Colon (tissue), 2 donors: ENCODE results near the gene KCTD7.
"Not testable (repeated sequence)": the region's sequence is repeated elsewhere in the genome, so short reads cannot be mapped to it uniquely, and the experiment has no call there.

Source experiments
- FAIRE-seq: peaks from 2 replicates; lab custom pipeline; 2012; peaks lifted over from hg19 to GRCh38; lab: Jason Lieb, UNC
- donor health status: control.
- donor health status: control.

KCTD7 gene

GRCh38 chr7:66617295-66617694 lies 11.4 kb upstream of the KCTD7 start:
- no peak for FAIRE-seq

GRCh38 chr7:66619341-66619948 lies 9.2 kb upstream of the KCTD7 start:
- not testable (repeated sequence) for FAIRE-seq

GRCh38 chr7:66626331-66626934 lies 2.2 kb upstream of the KCTD7 start:
- no peak for FAIRE-seq

DNA sequence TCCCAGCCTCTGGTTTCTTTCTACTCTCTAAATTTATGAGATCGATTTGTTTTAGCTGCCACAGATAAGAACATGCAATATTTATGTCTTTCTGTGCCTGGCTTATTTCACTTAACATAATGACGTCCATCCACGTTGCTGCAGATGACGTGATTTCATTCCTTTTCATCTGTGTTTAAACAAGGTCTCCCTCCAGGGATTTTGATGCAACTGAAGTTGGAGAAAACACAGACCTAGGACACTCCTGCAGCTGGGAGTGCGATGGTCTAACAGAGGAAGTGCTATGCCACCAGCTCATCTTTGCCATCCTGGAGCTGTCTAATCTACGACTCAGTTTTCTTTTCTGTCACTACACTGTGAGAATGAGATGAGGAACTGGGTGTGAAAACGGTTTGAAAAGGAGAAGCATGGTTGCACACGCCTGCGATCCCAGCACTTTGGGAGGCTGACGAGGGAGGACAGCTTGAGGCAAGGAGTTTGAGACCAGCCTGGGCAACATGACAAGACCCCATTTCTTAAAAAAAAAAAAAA lies 1.5 kb upstream of the KCTD7 start:
- no peak for FAIRE-seq

GRCh38 chr7:66627881-66628360 lies 760 bp upstream of the KCTD7 start:
- no peak for FAIRE-seq

DNA sequence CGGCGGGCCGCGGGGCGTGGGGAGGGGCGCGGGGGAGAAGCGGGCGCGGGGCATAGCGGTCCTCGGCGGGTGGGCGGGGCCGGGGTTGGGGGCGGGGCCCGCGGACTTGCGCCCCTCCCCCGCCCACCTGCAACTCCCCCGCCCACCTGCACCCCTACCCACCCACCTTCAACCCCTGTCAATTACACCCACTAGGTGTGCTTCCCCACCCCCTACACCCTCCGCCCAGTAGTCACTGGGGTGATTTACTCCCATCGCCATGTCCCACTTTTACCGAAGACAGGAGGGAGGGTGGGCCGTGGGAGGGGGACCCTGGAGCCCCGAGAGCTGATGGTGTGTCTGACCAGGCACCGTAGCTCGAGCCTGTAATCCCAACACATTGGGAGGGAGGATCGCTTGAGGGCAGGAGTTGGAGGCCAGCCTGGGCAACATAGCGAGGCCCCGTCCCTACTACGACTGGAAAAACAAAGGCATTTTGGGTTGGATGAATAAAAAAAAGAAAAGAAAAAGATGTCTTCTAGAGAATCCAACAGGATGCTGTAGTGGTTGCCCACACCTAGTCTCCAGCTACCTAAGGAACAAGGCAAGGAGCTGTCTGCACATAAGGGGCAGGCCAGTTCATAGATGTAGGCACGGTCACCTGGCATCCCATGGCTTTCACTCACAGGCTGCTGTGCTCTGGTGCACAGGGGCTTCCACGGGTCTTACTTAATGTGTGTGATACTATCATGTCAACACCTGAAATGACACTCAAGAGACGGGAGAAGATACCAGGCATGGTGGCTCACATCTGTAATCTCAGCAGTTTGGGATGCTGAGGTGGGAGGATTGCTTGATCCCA lies 761 bp downstream of the KCTD7 start:
- no peak for FAIRE-seq

DNA sequence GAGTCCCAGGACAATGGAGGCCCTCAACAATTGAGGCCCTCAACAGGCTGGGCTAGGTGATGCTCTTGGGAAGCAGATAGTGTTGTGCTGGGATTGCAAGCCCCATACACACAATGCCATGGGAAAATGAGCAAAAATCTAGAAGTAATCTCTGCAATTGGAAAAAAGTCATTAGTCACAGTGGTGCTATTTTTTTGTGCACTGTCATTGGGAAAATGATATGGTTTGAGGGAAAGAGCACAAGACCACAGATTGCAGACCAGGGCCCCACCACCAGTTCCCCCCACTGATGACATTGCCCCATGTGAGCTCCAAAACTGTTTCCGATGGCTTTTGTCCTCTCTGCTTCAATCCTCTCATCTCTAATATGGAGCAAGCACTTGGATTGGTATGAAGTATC lies 1.9 kb downstream of the KCTD7 start:
- no peak for FAIRE-seq

- no peak for FAIRE-seq
Observed at GRCh38 chr7:66631471-66631870, 2.8 kb downstream of the KCTD7 start.

- no peak for FAIRE-seq
Observed at GRCh38 chr7:66634816-66635215, 6.1 kb downstream of the KCTD7 start.

DNA sequence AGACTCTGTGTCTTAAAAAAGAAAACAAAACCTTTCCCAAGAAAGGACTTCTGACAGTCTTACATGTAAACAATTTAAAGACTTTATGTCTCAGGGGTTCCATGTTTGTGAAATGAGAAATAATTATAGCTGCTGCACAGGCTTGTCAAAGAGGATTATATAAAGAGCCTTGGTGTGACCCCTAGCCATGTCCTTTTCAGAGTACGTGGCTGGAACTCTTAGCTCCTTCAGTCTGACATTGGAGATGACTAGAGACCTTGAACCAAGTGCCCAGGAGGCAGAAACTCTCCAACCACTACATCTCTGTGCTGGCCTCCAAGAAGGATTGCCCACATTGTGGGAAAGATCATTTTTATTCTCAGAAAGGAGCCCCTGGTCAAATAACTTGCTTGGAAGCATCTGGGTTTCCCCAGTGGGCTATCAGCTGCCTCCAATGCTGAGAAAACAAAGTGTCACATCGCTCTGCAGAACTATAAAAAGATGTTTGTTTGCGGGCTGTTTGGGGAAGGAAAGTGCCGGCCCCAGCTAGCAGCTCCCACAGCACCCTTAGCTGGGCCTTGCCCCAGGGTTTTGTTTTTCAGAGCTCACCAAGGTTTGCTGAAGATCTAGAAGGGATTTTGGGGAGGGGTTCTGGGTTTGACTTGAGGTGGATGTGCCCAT lies 6.8 kb downstream of the KCTD7 start:
- not testable (repeated sequence) for FAIRE-seq

GRCh38 chr7:66635982-66636546 lies 7.4 kb downstream of the KCTD7 start:
- FAIRE-seq, result not testable (repeated sequence)

DNA sequence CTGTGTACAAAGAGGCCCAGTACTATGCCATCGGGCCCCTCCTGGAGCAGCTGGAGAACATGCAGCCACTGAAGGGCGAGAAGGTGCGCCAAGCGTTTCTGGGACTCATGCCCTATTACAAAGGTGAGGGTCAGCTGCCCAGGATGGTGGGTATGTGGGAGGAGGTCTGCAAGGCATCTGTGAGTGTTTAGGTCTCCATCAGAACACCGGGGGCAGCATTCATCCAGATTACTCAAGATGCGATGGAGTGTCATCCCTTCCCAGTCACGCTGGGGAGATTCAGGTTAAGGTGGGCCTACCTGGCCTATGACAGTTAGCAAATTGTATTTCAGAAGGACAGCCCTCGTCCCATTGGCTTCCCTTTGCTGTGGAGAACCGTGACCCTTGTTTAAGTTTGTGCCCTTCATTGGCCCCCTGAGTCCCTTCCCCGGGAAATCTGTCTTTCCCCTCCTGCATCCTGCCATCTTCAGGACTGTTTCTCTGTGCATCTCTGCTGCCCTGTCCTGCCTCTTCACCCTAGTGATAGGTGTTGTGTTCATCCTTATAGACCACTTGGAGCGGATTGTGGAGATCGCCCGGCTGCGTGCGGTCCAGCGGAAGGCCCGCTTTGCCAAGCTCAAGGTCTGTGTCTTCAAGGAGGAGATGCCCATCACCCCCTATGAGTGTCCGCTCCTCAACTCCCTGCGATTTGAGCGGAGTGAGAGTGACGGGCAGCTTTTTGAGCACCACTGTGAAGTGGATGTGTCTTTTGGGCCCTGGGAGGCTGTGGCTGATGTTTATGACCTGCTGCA lies 9.8 kb downstream of the KCTD7 start:
- no peak for FAIRE-seq

- no peak for FAIRE-seq
Observed at GRCh38 chr7:66639773-66640172, 11.1 kb downstream of the KCTD7 start.

- FAIRE-seq, result no peak
Observed at GRCh38 chr7:66640802-66641525, 12.3 kb downstream of the KCTD7 start.

GRCh38 chr7:66641526-66641871 lies 12.8 kb downstream of the KCTD7 start:
- no peak for FAIRE-seq

DNA sequence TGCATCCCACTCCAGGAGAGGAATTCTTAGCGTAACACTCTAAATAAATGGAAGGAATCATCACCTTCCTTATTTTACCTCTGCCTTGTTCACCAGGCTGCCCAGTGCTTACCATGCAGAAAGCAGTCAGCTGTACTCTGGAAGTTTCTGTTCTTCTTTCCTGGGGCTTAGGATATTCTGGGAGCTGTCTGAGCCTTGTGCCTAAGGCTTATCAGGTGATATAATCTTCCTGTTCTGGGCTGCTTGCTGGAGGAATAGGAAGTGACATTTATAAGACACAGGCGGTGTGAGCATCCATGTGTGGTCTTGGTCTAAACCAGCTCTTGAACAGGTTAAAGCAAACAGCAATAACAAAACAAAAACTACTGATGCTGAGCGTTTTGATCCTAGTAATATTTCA lies 13.5 kb downstream of the KCTD7 start:
- no peak for FAIRE-seq

DNA sequence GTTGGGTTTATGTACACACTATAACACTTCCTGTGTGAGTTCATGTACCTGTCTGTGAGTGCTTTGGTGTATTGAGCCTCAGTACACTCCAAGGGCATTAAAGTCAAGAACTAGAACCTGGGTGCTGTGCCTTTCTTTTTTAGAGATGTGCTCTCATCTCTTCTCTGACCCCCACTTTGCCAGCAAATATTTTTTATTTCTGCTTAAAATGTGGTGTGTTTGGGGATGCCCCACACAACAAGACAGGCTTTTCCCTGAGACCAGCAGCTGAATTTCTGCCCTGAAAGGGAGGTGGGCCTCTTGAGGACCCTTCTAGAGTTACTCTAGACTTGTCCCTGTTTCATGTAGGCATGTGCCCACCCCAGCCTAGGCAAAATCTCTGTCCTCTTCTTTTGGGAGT lies 14.3 kb downstream of the KCTD7 start:
- no peak for FAIRE-seq

GRCh38 chr7:66643395-66643794 lies 14.7 kb downstream of the KCTD7 start:
- FAIRE-seq, result no peak

GRCh38 chr7:66651026-66651425 lies 22.3 kb downstream of the KCTD7 start:
- not testable (repeated sequence) for FAIRE-seq

DNA sequence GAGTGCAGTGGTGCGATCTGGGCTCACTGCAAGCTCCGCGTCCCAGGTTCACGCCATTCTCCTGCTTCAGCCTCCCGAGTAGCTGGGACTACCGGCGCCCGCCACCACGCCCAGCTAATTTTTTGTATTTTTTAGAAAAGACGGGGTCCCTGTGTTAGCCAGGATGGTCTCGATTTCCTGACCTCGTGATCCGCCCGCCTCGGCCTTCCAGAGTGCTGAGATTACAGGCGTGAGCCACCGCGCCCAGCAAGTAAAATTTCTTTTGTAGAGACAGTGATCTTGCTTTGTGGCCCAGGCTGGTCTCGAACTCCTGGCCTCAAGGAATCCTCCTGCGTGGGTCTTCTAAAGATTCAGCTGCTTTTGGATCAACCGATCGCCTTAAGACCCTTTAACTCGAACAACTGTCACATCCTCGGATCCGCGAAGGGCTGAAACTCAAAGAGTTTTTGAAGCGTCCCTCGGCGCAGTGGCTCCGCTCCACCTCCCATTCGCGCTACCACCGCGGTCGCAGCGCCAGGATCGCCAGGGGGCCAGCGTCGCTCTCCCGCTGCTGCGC lies 25.1 kb downstream of the KCTD7 start:
- FAIRE-seq, result not testable (repeated sequence)
